C4-2B (cell line): Measurements from ENCODE around the gene OSBPL3.

ENCODE experiments used
- CTCF ChIP-seq: fragments of 450-650 bp; conservative IDR thresholded peaks from 2 replicates; pipeline ENCODE4 v1.5.1; 2017; ENCODE audit warnings: mild to moderate bottlenecking
- ZFX ChIP-seq: fragments of 450-650 bp; IDR thresholded peaks from 2 replicates; pipeline ENCODE4 v1.6.1; 2017

GRCh38 chr7:24854866-24855265 lies 125.1 kb downstream of the OSBPL3 start:
- no peak for TF ChIP-seq CTCF
- no peak for TF ChIP-seq ZFX
